ENCODE results near the gene RNF220. TPM values are rescaled to one million over a fixed set of nuclear protein-coding genes. Genes with fewer than 3 reads are reported as not detected.

The RNF220 gene
- total and polyA plus RNA-seq, 9 of the 15 experiments (the other 6 are each of a cell fraction or from before 2014, with no cell fraction given) = 5.1 to 117 (median 66.9) TPM

- Histone ChIP-seq H3K36me3 (ENCODE audit: control insufficient read depth, insufficient read depth, low read length) (no peaks in the 10 kb centered on the region), H3K4me3 (no peak overlapping the region), H3K4me2 (ENCODE audit: insufficient read depth, low read length) (no peak overlapping the region), H3K27ac (ENCODE audit: extremely low read depth, low read depth, low read length) (no peak overlapping the region), H3K4me1 (replicated peaks in 1 of 2; ENCODE audit: control insufficient read depth in 2 of 2, insufficient read depth in 2 of 2, low read length in 2 of 2) (no peaks in the 10 kb centered on the region), H2AFZ (ENCODE audit: low read depth, low read length) (no peak overlapping the region), H3K9me1 (ENCODE audit: control insufficient read depth, insufficient read depth, low read length) (no peaks in the 10 kb centered on the region), H3K27me3 (ENCODE audit: control insufficient read depth in 2 of 2, insufficient read depth in 2 of 2, low read length in 2 of 2) (peaks cover 4 to 26% of the 10 kb centered on the region in 2 experiments; a peak in 4 of 5 replicates), H3K9ac (ENCODE audit: insufficient read depth in 1 of 2, low read depth in 2 of 2, low read length in 2 of 2) (no peak overlapping the region), H4K20me1 (replicated peaks; ENCODE audit: control insufficient read depth, insufficient read depth, low read length) (peaks cover 4% of the 10 kb centered on the region; the same call in 1 of the 2 replicates), H3K79me2 (ENCODE audit: control insufficient read depth, insufficient read depth, low read length) (no peaks in the 10 kb centered on the region), H3K9me3 (replicated peaks; ENCODE audit: control insufficient read depth, insufficient read depth, low read depth, low read length) (no peaks in the 10 kb centered on the region)
- intact Hi-C loops (cut with micrococcal nuclease) = loop anchor here (1.0 kb wide), 3 partner anchors 122 to 275 kb away; no protein-coding TSS in a partner anchor
- no TSS peak for BruUV-seq (replicated peaks)
- peak; percentile 90 for FAIRE-seq
- ChIA-PET CTCF (ENCODE audit: low intra/inter-chr PET ratio) (interaction anchor here (0.6 to 3.1 kb wide), 7 partner anchors 15 to 274 kb away, joined by 3 to 32 read pairs (median 5); no protein-coding TSS in a partner anchor), POLR2A (interaction anchor here (0.6 to 1.5 kb wide), 8 partner anchors 9 to 1116 kb away, joined by 3 to 7 read pairs (median 3); no protein-coding TSS in a partner anchor)
- 2% methylated on average over 12 of the region's 12 CpGs for WGBS (ENCODE audit: insufficient coverage, low coverage, missing lambda C conversion rate)
- DNase-seq (ENCODE audit: extremely low read depth in 1 of 4, low spot score in 3 of 4) = peak; percentile 60 to 74 (median 68)
- in situ Hi-C loops (cut with MboI) = loop anchor here (10.0 kb wide), 1 partner anchor 197 kb away; no protein-coding TSS in a partner anchor
- peak; percentile 89 for ATAC-seq
- TF ChIP-seq STAG1 (CRISPR knock-in tag; IDR thresholded peaks at IDR 0.05; ENCODE audit: borderline replicate concordance) (peak; percentile 35; the same call in 1 of the 2 replicates), RCOR1 (IDR thresholded peaks at IDR 0.05; ENCODE audit: borderline replicate concordance in 1 of 2, low read depth in 2 of 2, low read length in 2 of 2) (0 out of 4 replicates have a peak, but pooled peaks of 1 of the 2 experiments have one; percentile 24), ZFPM2 (CRISPR knock-in tag; IDR thresholded peaks at IDR 0.05) (no peak), PTBP1 (IDR thresholded peaks at IDR 0.05; ENCODE audit: low read depth, low read length) (no peak), STAT5A (IDR thresholded peaks at IDR 0.05; ENCODE audit: borderline replicate concordance, low read length) (no peak), ZNF740 (CRISPR knock-in tag; IDR thresholded peaks at IDR 0.05) (no peak), ZNF740 (tag; IDR thresholded peaks at IDR 0.05) (no peak), NFRKB (IDR thresholded peaks at IDR 0.05; ENCODE audit: low read depth) (no peak), PML (IDR thresholded peaks at IDR 0.05; ENCODE audit: low read length) (no peak), NCOA2 (IDR thresholded peaks at IDR 0.05; ENCODE audit: partially characterized antibody in 2 of 2) (no peak), ZC3H11A (IDR thresholded peaks at IDR 0.05; ENCODE audit: low read depth, low read length) (no peak), CBX2 (IDR thresholded peaks at IDR 0.05; ENCODE audit: insufficient read depth, low read length, poor library complexity, severe bottlenecking) (no peak), SIRT6 (IDR thresholded peaks at IDR 0.05; ENCODE audit: low read depth, low read length) (no peak), IRF1 (CRISPR knock-in tag; IDR thresholded peaks at IDR 0.05; ENCODE audit: borderline replicate concordance) (no peak), NONO (IDR thresholded peaks at IDR 0.05; ENCODE audit: low read depth in 2 of 2, low read length in 1 of 2) (no peak), MTA2 (IDR thresholded peaks at IDR 0.05; ENCODE audit: low read depth) (no peak), MTA3 (IDR thresholded peaks at IDR 0.05; ENCODE audit: borderline replicate concordance) (no peak), ZNF778 (CRISPR knock-in tag; IDR thresholded peaks at IDR 0.05) (no peak), ESRRA (IDR thresholded peaks at IDR 0.05; ENCODE audit: borderline replicate concordance, low read depth) (no peak), BRCA1 (IDR thresholded peaks at IDR 0.05) (no peak), BRCA1 (CRISPR knock-in tag; IDR thresholded peaks at IDR 0.05) (no peak), TBP (optimal IDR thresholded peaks at IDR 0.05; ENCODE audit: low read depth, low read length) (no peak)
Measured at GRCh38 chr1:44377925-44378784, 26.9 kb upstream of the RNF220 start.

All from K562 (cell line).